Prostate gland (tissue), 2 donors: Measurements from ENCODE around the gene HMG20B. TPM values are rescaled to one million over a fixed set of nuclear protein-coding genes. Genes with fewer than 3 reads are reported as not detected.

Experiments
- DNase-seq: peaks from one replicate; pipeline ENCODE4 v3.0.0-alpha.2; 2019; ENCODE audit warnings: low spot score
- H3K27ac ChIP-seq, 2 donors: fragments of 200-600 bp; sonication (generic); 2 replicates each; pipeline ENCODE4 v1.5.1; 2017 to 2019
- H3K27me3 ChIP-seq: fragments of 200-600 bp; sonication (generic); replicated peaks from 2 replicates; pipeline ENCODE4 v1.5.1; 2019; ENCODE audit not compliant: insufficient read depth
- H3K36me3 ChIP-seq, 2 donors: fragments of 200-600 bp; sonication (generic); 1 replicate in 1 of 2; 2 replicates in 1 of 2; pipeline versions ENCODE4 v1.5.1 to v1.8.1; 2017 to 2019
- H3K4me1 ChIP-seq: fragments of 200-600 bp; sonication (generic); replicated peaks from 2 replicates; pipeline ENCODE4 v1.5.1; 2019
- H3K4me3 ChIP-seq, 2 donors: fragments of 200-600 bp; sonication (generic); 2 replicates each; pipeline ENCODE4 v1.5.1; 2017 to 2019
- H3K9me3 ChIP-seq: fragments of 200-600 bp; sonication (generic); 2 replicates; pipeline ENCODE4 v1.5.1; 2017
- CTCF ChIP-seq, 4 experiments: fragments of 200-600 bp in 2 of 4; fragments of 450-650 bp in 2 of 4; sonication (generic) in 2 of 4; IDR thresholded peaks; 1 replicate in 3 of 4; 2 replicates in 1 of 4; pipeline ENCODE4 v1.5.1; 2016 to 2019; ENCODE audit warnings: antibody characterized with exemption in 4 of 4, mild to moderate bottlenecking in 2 of 4, moderate library complexity in 2 of 4
- POLR2A ChIP-seq: fragments of 450-650 bp; IDR thresholded peaks from one replicate; pipeline ENCODE4 v1.6.1; 2016; ENCODE audit warnings: antibody characterized with exemption, mild to moderate bottlenecking
- POLR2AphosphoS5 ChIP-seq: sonication (generic); formaldehyde crosslinking; IDR thresholded peaks from one replicate; pipeline ENCODE4 v1.6.1; 2017; ENCODE audit warnings: antibody characterized with exemption
- WGBS: methylation state at CpG from one replicate; pipeline ENCODE4 v1.1.5; 2018; 5-methylcytosine and 5-hydroxymethylcytosine counted together
- intact Hi-C: fragments of 100-400 bp; cut with DNase I; formaldehyde crosslinking; loops from one replicate; pipeline ENCODE4 v1.14.2; 2022
- total RNA-seq, 2 donors: library from RNA; depleted of rRNA; stranded (reverse); fragments of >200 nt; gene quantifications; one replicate each; pipeline ENCODE4 v1.1.0, GENCODE V29; 2016

HMG20B gene
- total RNA-seq, 2 donors from 2014 or later, result 184 to 369 TPM

- H3K4me1 ChIP-seq, result no peaks in the 10 kb centered on the region
- no peak overlapping the region for H3K4me3 ChIP-seq
- intact Hi-C loops, result no loop called here
- no peaks in the 10 kb centered on the region for H3K9me3 ChIP-seq
- TF ChIP-seq POLR2A (no peak), CTCF (IDR thresholded peaks at IDR 0.05) (no peak), POLR2AphosphoS5 (no peak)
- no peak for DNase-seq
- H3K36me3 ChIP-seq, result no peaks in the 10 kb centered on the region
- H3K27me3 ChIP-seq, result no peaks in the 10 kb centered on the region
- no peak overlapping the region for H3K27ac ChIP-seq
- WGBS, result 92% methylated on average over 22 of the region's 22 CpGs
Observed at GRCh38 chr19:3589949-3590348, 17.2 kb downstream of the HMG20B start.

- Histone ChIP-seq H3K9me3 (no peaks in the 10 kb centered on the region), H3K4me3 (no peak overlapping the region), H3K36me3 (no peaks in the 10 kb centered on the region), H3K4me1 (no peaks in the 10 kb centered on the region), H3K27ac (no peak overlapping the region), H3K27me3 (no peaks in the 10 kb centered on the region)
- no peak for DNase-seq
- intact Hi-C loops, result no loop called here
- no peak for TF ChIP-seq CTCF (IDR thresholded peaks at IDR 0.05)
- no peak for TF ChIP-seq POLR2AphosphoS5
- no peak for TF ChIP-seq POLR2A
- WGBS, result 84% methylated on average over 8 of the region's 8 CpGs
Observed at GRCh38 chr19:3590991-3591659, 18.4 kb downstream of the HMG20B start.

GRCh38 chr19:3591876-3592613 is 19.3 kb downstream of the HMG20B start:
- Histone ChIP-seq H3K36me3 (no peaks in the 10 kb centered on the region), H3K27me3 (no peaks in the 10 kb centered on the region), H3K4me1 (no peaks in the 10 kb centered on the region), H3K4me3 (no peak overlapping the region), H3K27ac (no peak overlapping the region), H3K9me3 (no peaks in the 10 kb centered on the region)
- 82% methylated on average over 9 of the region's 9 CpGs for WGBS
- TF ChIP-seq CTCF (IDR thresholded peaks at IDR 0.05), result no peak
- TF ChIP-seq POLR2AphosphoS5, result no peak
- no peak for TF ChIP-seq POLR2A
- intact Hi-C loops, result no loop called here
- no peak for DNase-seq

GRCh38 chr19:3593156-3593555 is 20.4 kb downstream of the HMG20B start:
- Histone ChIP-seq H3K27me3 (no peaks in the 10 kb centered on the region), H3K4me1 (no peaks in the 10 kb centered on the region), H3K27ac (no peak overlapping the region), H3K9me3 (no peaks in the 10 kb centered on the region), H3K4me3 (no peak overlapping the region), H3K36me3 (no peaks in the 10 kb centered on the region)
- no peak for DNase-seq
- TF ChIP-seq CTCF (IDR thresholded peaks at IDR 0.05) (no peak), POLR2A (no peak)
- 37% methylated on average over 10 of the region's 11 CpGs for WGBS
- intact Hi-C loops, result no loop called here
